Keratinocyte (primary cell): Measurements from ENCODE around the gene ADAMTS9. TPM values are rescaled to one million over a fixed set of nuclear protein-coding genes. Genes with fewer than 3 reads are reported as not detected.
A peak's percentile ranks its signal among the peaks of the same experiment; 100 is the strongest.

Experiments
- DNase-seq: peaks from one replicate; pipeline ENCODE4 v3.0.0-alpha.2; 2011; ENCODE audit warnings: low read depth, missing footprints, low spot score
- FAIRE-seq: peaks from 2 replicates; lab custom pipeline; 2011; peaks lifted over from hg19 to GRCh38; lab: Jason Lieb, UNC
- H2AFZ ChIP-seq: 2 replicates; pipeline ENCODE4 v1.6.0; 2012; ENCODE audit warnings: low read length, control low read depth, inconsistent platforms; ENCODE audit not compliant: control insufficient read depth
- H3K27ac ChIP-seq: 2 replicates; pipeline ENCODE4 v1.5.1; 2011; ENCODE audit warnings: low read length; ENCODE audit not compliant: control insufficient read depth, insufficient read depth
- H3K27me3 ChIP-seq: 3 replicates; pipeline ENCODE4 v1.6.0; 2011; ENCODE audit warnings: low read length; ENCODE audit not compliant: control insufficient read depth, insufficient read depth; ENCODE audit errors: extremely low read depth
- H3K36me3 ChIP-seq, 2 experiments: 2 replicates in 1 of 2; 3 replicates in 1 of 2; pipeline ENCODE4 v1.5.1; 2011; ENCODE audit warnings: low read length in 2 of 2, mild to moderate bottlenecking in 1 of 2; ENCODE audit not compliant: control insufficient read depth in 2 of 2, insufficient read depth in 2 of 2; ENCODE audit errors: extremely low read depth in 1 of 2
- H3K4me1 ChIP-seq: 3 replicates; pipeline ENCODE4 v1.5.1; 2011; ENCODE audit warnings: low read length; ENCODE audit not compliant: control insufficient read depth, insufficient read depth; ENCODE audit errors: extremely low read depth
- H3K4me2 ChIP-seq: 3 replicates; pipeline ENCODE4 v1.6.0; 2011; ENCODE audit warnings: low read depth, low read length; ENCODE audit not compliant: control insufficient read depth, insufficient read depth; ENCODE audit errors: extremely low read depth
- H3K4me3 ChIP-seq, 3 experiments: fragments of 200-600 bp in 1 of 3; sonication (generic) in 1 of 3; 2 replicates in 2 of 3; 3 replicates in 1 of 3; pipeline ENCODE4 v1.5.1; 2011 to 2016; ENCODE audit warnings: low read length in 3 of 3, mild to moderate bottlenecking in 3 of 3, control low read depth in 2 of 3, inconsistent platforms in 1 of 3, low read depth in 1 of 3, mixed read lengths in 1 of 3, mixed run types in 1 of 3, moderate library complexity in 1 of 3; ENCODE audit not compliant: control insufficient read depth in 2 of 3, insufficient read depth in 2 of 3; ENCODE audit errors: extremely low read depth in 1 of 3
- H3K79me2 ChIP-seq: 2 replicates; pipeline ENCODE4 v1.6.0; 2012; ENCODE audit warnings: low read length; ENCODE audit not compliant: control insufficient read depth, insufficient read depth
- H3K9ac ChIP-seq: 3 replicates; pipeline ENCODE4 v1.6.0; 2011; ENCODE audit warnings: low read length; ENCODE audit not compliant: control insufficient read depth, insufficient read depth; ENCODE audit errors: extremely low read depth
- H3K9me1 ChIP-seq: 3 replicates; pipeline ENCODE4 v1.6.0; 2011; ENCODE audit warnings: low read length; ENCODE audit not compliant: control insufficient read depth, insufficient read depth; ENCODE audit errors: extremely low read depth
- H3K9me3 ChIP-seq: 2 replicates; pipeline ENCODE4 v1.5.1; 2012; ENCODE audit warnings: low read depth, low read length; ENCODE audit not compliant: control insufficient read depth
- H4K20me1 ChIP-seq: 3 replicates; pipeline ENCODE4 v1.6.0; 2011; ENCODE audit warnings: low read length; ENCODE audit not compliant: control insufficient read depth, insufficient read depth; ENCODE audit errors: extremely low read depth
- EZH2 ChIP-seq: IDR thresholded peaks from one replicate; pipeline ENCODE4 v1.6.1; 2012; ENCODE audit warnings: inconsistent platforms, mild to moderate bottlenecking, low read length, moderate library complexity
- dilution Hi-C: fragments of 300-500 bp; cut with MboI; formaldehyde crosslinking; loops from one replicate; pipeline ENCODE4 v1.7.0; 2020; ENCODE audit warnings: low sequenced_read_pairs; ENCODE audit not compliant: extremely low pct_ligation_motif_present
- polyA minus RNA-seq, 3 experiments: library from RNA; depleted of rRNA, polyadenylated mRNA; stranded (reverse); fragments of >200 nt; gene quantifications; 1 replicate in 1 of 3; 2 replicates in 1 of 3; 3 replicates in 1 of 3; pipeline ENCODE4 v1.2.3, GENCODE V29; 2011
- polyA plus RNA-seq, 5 experiments: library from polyadenylated mRNA; depleted of rRNA in 3 of 5; stranded (reverse) in 3 of 5; stranded (forward) in 1 of 5; unstranded in 1 of 5; fragments of >200 nt; gene quantifications; 1 replicate in 1 of 5; 2 replicates in 3 of 5; 3 replicates in 1 of 5; pipeline versions ENCODE4 v1.2.1 to v1.2.3, GENCODE V29; 2011 to 2012; ENCODE audit warnings: missing spikeins in 2 of 5, low read depth in 1 of 5, low replicate concordance in 1 of 5
- TF ChIP-seq, protein P1 (sequence below), 3 experiments: IDR thresholded peaks in 1 of 3; conservative IDR thresholded peaks in 1 of 3; optimal IDR thresholded peaks in 1 of 3; 2 replicates in 2 of 3; 3 replicates in 1 of 3; pipeline versions ENCODE3 to v1.5.1; 2011; ENCODE audit warnings: low read length in 3 of 3, mild to moderate bottlenecking in 3 of 3, moderate library complexity in 2 of 3, control low read depth in 1 of 3, inconsistent platforms in 1 of 3; ENCODE audit not compliant: insufficient read depth in 2 of 3; ENCODE audit errors: extremely low read depth in 1 of 3

The ADAMTS9 gene, protein sequence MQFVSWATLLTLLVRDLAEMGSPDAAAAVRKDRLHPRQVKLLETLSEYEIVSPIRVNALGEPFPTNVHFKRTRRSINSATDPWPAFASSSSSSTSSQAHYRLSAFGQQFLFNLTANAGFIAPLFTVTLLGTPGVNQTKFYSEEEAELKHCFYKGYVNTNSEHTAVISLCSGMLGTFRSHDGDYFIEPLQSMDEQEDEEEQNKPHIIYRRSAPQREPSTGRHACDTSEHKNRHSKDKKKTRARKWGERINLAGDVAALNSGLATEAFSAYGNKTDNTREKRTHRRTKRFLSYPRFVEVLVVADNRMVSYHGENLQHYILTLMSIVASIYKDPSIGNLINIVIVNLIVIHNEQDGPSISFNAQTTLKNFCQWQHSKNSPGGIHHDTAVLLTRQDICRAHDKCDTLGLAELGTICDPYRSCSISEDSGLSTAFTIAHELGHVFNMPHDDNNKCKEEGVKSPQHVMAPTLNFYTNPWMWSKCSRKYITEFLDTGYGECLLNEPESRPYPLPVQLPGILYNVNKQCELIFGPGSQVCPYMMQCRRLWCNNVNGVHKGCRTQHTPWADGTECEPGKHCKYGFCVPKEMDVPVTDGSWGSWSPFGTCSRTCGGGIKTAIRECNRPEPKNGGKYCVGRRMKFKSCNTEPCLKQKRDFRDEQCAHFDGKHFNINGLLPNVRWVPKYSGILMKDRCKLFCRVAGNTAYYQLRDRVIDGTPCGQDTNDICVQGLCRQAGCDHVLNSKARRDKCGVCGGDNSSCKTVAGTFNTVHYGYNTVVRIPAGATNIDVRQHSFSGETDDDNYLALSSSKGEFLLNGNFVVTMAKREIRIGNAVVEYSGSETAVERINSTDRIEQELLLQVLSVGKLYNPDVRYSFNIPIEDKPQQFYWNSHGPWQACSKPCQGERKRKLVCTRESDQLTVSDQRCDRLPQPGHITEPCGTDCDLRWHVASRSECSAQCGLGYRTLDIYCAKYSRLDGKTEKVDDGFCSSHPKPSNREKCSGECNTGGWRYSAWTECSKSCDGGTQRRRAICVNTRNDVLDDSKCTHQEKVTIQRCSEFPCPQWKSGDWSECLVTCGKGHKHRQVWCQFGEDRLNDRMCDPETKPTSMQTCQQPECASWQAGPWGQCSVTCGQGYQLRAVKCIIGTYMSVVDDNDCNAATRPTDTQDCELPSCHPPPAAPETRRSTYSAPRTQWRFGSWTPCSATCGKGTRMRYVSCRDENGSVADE (N-terminal part only)
- 0.18 to 0.43 TPM (median 0.26 TPM) in 3 replicates for polyA plus RNA-seq
- 0.69 TPM for polyA plus RNA-seq (2011; ENCODE audit: low read depth)
- 0.23 and 0.25 TPM in 2 replicates for polyA plus RNA-seq (2011; cell fraction: cytosol; rRNA removed)
- 0.68 and 1.3 TPM in 2 replicates for polyA plus RNA-seq (2011; cell fraction: nucleus; rRNA removed)
- polyA plus RNA-seq (2012; ENCODE audit: low replicate concordance) = 0.24 and 0.61 TPM in 2 replicates
- 0.49 to 3.0 TPM (median 1.7 TPM) in 3 replicates for polyA minus RNA-seq
- polyA minus RNA-seq (2011; cell fraction: cytosol; rRNA and poly(A)+ RNA removed) = 0.96 TPM
- 1.7 and 5.9 TPM in 2 replicates for polyA minus RNA-seq (2011; cell fraction: nucleus; rRNA and poly(A)+ RNA removed)

DNA sequence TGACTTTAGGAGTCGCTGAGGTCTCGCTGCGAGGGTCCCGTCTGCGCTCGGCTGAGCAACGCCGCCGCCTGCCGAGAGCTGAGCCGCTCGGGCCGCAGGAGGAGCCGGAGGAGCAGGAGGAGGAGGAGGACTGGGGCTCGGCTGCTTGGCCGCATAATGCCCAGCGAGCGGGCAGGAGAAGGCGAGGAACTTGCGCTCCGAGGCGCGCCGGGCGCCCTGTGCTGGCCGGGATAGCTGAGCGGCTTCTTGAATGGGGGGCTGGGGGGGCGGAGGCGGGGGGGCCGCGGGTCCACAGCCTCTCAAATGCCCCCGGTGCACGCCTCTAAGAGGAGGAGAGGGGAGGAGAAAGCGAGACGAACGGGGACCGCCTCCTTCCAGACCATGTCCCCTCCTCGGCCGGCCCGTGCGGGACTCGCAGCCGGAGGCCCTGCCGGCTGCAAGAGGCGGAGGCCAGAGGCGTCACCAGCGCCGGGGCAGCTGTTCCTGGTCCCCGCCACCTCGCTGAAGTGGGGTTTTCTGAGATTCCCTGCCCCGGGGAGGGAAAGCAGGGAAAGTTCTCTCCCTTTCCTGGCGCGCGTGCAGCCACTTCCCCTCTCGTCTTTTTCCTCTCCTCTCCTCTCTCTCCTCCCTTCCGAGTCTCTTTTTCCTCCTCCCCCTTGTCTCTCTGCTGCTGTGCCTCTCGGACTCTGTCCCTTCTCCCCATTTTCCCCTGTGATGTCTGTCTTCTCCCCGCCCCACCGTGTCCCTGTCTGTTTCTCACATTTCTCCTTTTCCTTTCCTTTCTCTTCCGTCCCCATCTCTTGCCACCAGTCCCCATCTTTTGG, at the start of gene ADAMTS9:
Gene ADAMTS9 (minus strand): TSS at position 220 of the 824 bp plus-strand sequence. CDS start 343 bp downstream, outside the sequence.
- H3K9ac ChIP-seq = peak within 1 kb of the TSS; percentile 69
- no peaks in the 10 kb centered on the region for H4K20me1 ChIP-seq
- no peak within 1 kb of the TSS for H3K27ac ChIP-seq
- H2AFZ ChIP-seq = peak within 1 kb of the TSS; percentile 95
- no peaks in the 10 kb centered on the region for H3K79me2 ChIP-seq
- H3K4me1 ChIP-seq = peaks cover 19% of the 10 kb centered on the region
- peak within 1 kb of the TSS; percentile 42 to 83 (median 81) for H3K4me3 ChIP-seq
- TF ChIP-seq, protein P1, sequence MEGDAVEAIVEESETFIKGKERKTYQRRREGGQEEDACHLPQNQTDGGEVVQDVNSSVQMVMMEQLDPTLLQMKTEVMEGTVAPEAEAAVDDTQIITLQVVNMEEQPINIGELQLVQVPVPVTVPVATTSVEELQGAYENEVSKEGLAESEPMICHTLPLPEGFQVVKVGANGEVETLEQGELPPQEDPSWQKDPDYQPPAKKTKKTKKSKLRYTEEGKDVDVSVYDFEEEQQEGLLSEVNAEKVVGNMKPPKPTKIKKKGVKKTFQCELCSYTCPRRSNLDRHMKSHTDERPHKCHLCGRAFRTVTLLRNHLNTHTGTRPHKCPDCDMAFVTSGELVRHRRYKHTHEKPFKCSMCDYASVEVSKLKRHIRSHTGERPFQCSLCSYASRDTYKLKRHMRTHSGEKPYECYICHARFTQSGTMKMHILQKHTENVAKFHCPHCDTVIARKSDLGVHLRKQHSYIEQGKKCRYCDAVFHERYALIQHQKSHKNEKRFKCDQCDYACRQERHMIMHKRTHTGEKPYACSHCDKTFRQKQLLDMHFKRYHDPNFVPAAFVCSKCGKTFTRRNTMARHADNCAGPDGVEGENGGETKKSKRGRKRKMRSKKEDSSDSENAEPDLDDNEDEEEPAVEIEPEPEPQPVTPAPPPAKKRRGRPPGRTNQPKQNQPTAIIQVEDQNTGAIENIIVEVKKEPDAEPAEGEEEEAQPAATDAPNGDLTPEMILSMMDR (optimal IDR thresholded peaks at IDR 0.05 in 1 of 3, IDR thresholded peaks at IDR 0.05 in 1 of 3, conservative IDR thresholded peaks at IDR 0.05 in 1 of 3; ENCODE audit: extremely low read depth in 1 of 3, insufficient read depth in 2 of 3, low read length in 3 of 3) = no peak
- TF ChIP-seq EZH2 = no peak
- dilution Hi-C loops = no loop called here
- H3K9me1 ChIP-seq = no peaks in the 10 kb centered on the region
- DNase-seq (no peak), FAIRE-seq (no peak)
- peak within 1 kb of the TSS; percentile 97 for H3K4me2 ChIP-seq
- H3K9me3 ChIP-seq = no peaks in the 10 kb centered on the region
- peaks cover 18% of the 10 kb centered on the region for H3K27me3 ChIP-seq
- no peaks in the 10 kb centered on the region for H3K36me3 ChIP-seq
